Hematopoietic multipotent progenitor cell treated with erythropoietin and hydrocortisone succinate and interleukin-3 and kit ligand, for 6 days (in vitro differentiated cells): ENCODE measurements around the gene MYLK.
"Not testable (repeated sequence)": the region's sequence is repeated elsewhere in the genome, so short reads cannot be mapped to it uniquely, and the experiment has no call there.

Experiments
- DNase-seq: peaks from one replicate; pipeline ENCODE4 v3.0.0-alpha.2; 2015

MYLK gene

GRCh38 chr3:123635717-123636116 lies 248.4 kb downstream of the MYLK start:
- DNase-seq: no peak

- DNase-seq: no peak
These were observed 248.9 kb downstream of the MYLK start for GRCh38 chr3:123635217-123635616.

- DNase-seq: no peak
These were observed 249.7 kb downstream of the MYLK start for GRCh38 chr3:123634149-123635051.

DNA sequence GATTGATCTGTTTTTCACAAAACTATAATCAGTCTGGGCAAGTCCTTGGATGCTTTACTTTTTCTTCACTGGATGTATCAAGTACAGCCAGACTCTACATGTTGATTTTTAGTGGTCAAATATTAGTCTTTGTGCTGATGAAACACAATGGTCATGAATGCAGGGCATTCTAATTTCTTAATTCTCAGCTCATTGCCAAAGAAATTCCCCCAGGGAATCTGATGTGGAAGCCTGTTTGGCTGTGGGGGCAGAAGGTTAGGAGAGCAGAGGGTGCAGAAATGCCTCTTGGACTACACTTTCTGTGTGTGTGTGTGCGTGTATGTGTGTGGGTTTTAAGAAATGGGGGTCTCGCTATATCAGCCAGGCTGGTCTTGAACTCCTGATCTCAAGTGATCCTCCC lies 250.6 kb downstream of the MYLK start:
- DNase-seq: no peak

DNA sequence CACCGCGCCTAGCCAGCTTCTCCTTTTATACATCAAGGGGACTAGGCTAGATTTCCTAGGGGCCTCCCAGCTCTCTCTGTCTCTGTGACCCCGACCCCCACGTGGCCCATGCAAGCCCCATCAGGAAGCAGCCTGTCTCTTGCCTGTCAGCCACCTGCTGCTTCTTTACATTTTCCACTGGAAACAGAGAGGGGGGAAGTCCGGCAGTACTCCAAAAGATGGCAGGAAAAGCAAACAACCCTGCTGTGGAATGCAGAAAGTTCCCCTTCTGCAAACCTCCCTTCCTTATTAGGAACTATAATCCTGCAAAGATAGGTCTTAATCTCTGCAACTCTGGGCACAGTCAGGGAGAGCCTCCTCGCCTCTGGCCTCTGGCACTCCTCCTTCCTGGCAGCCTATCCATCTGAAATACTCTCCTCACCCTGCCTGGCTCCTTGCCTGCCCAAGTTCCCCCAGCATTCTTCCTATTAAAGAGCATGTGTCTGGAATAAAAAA lies 251.9 kb downstream of the MYLK start:
- DNase-seq: no peak

- DNase-seq: no peak
These were observed 254.4 kb downstream of the MYLK start for GRCh38 chr3:123629747-123630047.

DNA sequence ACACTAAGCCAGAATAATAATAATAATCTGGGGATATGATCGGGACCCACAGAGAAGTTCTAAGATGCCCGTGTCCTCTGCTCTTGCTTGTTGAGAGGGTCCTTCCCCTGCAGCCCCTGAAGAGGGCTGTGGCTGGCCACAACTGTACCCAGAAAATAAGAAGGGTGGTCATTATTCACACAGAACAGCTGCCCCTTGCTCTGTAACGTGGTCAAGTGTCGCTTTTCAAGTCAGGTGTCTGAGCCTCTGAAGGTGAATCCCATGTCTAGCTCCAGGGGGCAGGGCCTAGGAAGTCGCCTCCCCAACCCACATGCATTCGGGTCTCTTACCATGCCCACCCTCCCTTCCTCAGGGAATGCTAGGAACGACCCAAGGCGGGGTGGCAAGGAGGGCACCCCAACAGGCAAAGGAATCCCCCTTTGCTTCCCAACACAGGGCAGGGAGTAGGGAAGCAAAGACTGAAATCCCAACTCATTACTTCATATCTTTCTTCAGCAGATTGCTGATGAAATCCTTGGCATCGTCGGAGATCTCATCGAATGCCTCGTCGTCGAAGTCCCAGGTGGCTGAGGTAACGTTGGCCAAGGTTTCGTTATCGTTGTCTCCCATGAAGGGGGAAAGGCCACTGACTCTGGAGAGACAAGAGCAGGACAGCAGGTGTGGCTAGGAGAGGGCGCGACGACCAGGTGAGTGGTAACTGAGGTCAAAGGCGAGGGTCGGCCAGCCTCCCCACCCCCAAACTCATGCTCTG lies 255.0 kb downstream of the MYLK start:
- no peak for DNase-seq

- no peak for DNase-seq
These were observed 256.2 kb downstream of the MYLK start for GRCh38 chr3:123627673-123628670.

DNA sequence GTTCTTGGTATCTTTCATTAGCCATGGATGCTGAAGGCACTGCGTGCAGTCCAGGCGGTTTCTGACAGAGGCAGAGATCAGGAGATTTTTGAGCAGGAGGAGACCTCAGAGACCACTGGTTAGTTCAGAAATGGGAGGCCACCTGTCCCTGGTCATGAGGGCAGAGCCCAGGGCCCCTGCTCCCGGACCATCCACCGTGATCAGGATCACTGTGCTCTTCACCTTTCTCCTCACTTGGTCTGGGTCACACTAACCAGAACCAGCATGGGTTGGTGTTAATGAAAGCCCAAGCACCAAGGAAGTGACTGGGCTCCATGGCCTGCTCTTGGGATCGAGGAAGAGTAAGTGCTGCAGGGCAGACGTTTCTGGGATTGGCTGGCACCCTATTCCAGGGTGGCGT lies 257.3 kb downstream of the MYLK start:
- DNase-seq: no peak

DNA sequence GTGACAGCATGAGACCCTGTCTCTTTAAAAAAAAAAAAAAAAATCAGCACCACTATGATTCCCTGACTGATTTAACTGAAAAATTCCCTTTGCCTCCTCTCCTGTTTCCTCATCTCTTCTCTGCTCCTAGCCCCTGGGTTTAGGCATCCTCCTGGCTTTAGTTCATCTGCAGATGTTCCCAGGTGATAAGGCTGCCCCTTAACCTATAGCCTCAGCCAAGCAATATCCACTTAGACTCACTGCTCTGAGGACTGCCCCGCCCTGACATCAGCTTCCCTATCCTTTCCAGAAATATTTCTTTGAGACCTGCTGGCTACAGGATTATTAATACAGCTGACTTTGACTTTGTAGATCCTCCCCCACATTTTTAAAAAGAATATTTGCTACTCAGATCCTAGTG lies 259.8 kb downstream of the MYLK start:
- DNase-seq: no peak

- DNase-seq: no peak
These were observed 260.7 kb downstream of the MYLK start for GRCh38 chr3:123623346-123623880.

GRCh38 chr3:123622766-123623165 lies 261.4 kb downstream of the MYLK start:
- no peak for DNase-seq

DNA sequence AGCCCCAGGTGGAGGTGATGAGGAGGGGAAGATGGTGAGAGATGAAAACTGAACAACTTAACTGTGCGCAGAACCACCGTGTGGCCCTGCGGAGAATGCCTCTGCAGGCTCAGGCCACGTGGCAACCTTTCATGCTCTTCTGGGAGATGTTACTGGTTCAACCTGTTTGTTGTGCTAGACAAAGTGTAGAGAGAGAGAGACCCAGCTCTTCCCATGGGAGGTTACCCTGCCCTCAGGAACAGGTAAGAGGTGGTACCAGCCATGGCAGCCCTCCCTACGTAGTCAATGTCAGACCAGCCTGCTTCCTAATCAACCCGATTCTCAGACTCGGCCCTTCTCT lies 262.3 kb downstream of the MYLK start:
- DNase-seq: no peak

DNA sequence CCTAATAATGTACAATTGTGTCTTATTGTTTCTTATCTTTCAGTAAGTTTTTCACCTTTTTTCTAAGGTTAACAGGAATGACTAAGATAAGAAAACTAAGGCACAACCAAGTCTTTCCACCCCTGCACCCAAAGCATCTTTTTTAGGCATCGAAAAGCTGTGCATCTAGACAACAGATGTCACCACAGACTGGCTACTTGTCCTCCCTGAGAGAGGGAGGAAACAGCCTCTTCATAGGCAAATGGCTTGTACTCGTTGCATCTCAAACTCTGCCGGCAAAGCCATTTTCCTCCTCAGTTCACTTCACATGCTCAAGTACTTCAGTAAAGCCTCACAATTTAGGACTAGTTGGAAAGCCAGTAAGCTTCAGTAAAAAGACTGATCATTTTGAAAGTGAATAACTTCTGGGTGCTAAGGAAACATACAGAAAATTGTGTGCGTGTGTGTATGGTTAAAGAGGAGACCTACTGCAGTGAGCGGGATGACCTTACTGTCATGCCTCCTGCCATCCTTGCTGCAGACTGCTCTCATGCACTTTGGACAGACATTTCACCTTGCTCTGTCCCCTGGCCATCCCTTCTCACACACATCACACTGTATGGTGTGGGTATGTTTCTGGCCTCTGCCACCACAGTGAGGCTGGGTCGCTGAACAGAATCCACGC lies 262.8 kb downstream of the MYLK start:
- DNase-seq: no peak

- DNase-seq: no peak
These were observed 263.8 kb downstream of the MYLK start for GRCh38 chr3:123620343-123620742.

DNA sequence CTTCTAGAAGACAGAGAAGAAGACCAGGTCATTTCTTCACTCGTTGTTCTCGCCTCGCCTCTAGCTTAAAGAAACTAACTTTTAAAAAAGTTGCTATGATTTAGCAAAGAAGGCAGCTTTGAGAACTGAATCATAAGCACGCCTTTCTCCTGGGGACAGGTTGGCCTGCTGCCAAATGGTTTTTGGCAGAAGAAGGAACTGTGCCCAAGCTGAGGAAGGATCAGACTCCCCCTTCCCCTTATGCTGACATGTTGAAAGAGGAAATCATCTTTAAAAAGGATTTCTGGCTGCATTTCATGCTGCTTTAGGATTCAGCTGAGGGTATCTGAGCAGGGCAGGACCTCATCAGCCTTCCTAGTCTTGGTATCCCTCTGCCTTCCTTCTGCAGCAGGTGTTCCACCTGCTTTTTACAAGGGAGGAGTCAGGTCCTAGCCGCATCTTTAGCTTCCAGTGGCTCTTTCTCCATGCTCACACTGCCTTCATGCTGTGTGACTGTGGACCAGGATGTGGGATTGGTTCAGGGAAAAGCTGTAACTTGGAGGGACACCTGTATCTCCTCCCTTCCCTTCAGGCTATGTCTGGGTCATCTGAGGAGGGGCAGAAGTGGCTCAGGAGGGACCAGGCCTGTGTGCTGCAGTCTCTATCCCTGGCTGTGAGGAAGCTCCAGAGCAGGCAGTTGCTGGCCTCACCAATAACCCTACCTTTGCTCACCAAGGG lies 265.2 kb downstream of the MYLK start:
- DNase-seq: peak; percentile 77

DNA sequence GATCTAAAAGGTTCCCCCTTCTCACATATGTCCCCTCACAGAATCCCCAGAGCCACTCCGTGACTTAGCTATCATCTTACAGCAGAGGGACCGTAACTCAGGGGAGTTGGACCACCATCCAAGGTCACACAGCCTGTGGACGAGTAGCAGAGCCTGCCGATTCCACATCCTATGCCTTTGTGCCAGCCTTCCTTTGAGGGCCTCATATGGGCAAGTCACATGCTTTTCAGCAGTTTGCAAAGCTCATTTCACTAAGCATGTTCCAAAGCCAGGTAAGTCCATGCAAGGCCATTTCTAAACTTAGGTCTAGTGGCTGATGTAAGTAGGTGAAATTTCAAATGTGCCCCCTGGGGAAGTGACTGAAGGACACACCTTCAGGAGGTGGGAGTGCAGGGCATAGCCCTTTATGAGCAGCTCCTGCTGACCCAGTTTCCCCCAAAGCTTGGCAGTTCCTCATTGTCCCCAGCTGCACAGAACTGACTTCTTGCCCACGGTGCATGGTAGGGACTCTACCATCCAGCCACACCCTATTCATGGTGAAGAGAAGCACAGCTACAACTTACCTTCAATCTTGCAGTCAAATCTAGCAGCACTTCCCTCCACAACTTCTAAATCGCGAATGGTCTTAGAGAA lies 265.9 kb downstream of the MYLK start:
- DNase-seq: peak; percentile 33

- no peak for DNase-seq
These were observed 267.5 kb downstream of the MYLK start for GRCh38 chr3:123616593-123616992.

- DNase-seq: no peak
These were observed 270.6 kb downstream of the MYLK start for GRCh38 chr3:123613543-123613942.

DNA sequence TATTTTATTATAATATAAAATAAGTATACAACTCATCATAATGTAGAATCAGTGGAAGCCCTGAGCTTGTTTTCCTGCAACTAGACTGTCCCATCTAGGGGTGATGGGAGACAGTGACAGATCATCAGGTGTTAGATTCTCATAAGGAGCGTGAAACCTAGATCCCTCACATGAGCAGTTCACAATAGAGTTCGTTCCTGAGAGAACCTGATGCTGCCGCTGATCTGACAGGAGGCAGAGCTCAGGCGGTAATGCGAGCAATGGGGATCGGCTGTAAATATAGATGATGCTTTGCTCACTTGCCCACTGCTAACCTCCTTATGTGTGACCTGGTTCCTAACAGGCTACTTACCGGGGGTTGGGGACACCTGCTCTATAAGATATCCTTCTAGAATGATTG lies 272.5 kb downstream of the MYLK start:
- not testable (repeated sequence) for DNase-seq

- peak; percentile 59 for DNase-seq
These were observed 273.1 kb downstream of the MYLK start for GRCh38 chr3:123611082-123611481.
